ENCODE results near the gene CERK.

The CERK gene

DNA sequence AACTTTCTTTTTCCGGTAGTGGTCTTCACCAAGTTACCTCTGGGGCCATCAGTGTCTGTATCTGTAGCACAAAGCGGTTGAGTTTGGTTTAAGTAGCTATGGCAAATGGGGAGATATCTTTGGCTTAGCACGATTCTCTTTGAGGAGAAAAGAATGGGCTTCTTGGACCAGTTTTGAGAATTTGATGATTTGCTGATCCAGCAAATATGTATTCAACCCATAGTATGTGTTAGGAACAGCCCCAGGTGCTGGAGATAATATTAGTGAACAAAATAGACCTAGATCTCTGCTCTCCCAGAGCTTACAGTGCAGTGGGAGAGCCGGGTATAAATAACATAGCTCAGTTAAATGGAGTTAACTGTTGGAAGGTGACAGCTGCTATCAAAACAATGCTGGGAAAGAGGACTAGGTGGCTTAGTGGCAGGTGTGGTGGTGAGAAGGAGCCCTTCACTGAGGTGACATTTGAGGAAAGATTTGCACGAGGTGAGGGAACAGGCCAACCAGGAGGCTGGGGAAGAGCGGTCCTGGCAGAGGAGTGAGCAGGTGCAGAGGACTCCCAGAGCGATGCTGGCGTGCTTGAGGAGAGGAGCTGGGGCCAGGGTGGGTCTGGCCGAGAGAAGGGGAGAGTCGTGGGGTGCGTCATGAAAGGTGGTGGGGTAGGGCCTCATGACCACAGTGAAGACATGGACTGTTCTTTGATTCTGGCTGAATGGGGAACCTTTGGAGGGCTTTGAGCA lies 29.4 kb upstream of the CERK start:
- ChIA-PET POLR2A (interaction anchor here (0.7 kb wide), 1 partner anchor 9 kb away, joined by 3 read pairs; no protein-coding TSS in a partner anchor), CTCF (interaction anchor here (0.9 to 10.2 kb wide), 3 partner anchors 7 to 36 kb away, joined by 3 to 121 read pairs (median 21); partner anchors contain the start of gene TBC1D22A)
- TF ChIP-seq, protein P1, sequence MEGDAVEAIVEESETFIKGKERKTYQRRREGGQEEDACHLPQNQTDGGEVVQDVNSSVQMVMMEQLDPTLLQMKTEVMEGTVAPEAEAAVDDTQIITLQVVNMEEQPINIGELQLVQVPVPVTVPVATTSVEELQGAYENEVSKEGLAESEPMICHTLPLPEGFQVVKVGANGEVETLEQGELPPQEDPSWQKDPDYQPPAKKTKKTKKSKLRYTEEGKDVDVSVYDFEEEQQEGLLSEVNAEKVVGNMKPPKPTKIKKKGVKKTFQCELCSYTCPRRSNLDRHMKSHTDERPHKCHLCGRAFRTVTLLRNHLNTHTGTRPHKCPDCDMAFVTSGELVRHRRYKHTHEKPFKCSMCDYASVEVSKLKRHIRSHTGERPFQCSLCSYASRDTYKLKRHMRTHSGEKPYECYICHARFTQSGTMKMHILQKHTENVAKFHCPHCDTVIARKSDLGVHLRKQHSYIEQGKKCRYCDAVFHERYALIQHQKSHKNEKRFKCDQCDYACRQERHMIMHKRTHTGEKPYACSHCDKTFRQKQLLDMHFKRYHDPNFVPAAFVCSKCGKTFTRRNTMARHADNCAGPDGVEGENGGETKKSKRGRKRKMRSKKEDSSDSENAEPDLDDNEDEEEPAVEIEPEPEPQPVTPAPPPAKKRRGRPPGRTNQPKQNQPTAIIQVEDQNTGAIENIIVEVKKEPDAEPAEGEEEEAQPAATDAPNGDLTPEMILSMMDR (IDR thresholded peaks at IDR 0.05; ENCODE audit: control extremely low read depth, extremely low read depth, low read depth, missing control alignments) = no peak
- DNase-seq (ENCODE audit: extremely low spot score) = no peak

DNA sequence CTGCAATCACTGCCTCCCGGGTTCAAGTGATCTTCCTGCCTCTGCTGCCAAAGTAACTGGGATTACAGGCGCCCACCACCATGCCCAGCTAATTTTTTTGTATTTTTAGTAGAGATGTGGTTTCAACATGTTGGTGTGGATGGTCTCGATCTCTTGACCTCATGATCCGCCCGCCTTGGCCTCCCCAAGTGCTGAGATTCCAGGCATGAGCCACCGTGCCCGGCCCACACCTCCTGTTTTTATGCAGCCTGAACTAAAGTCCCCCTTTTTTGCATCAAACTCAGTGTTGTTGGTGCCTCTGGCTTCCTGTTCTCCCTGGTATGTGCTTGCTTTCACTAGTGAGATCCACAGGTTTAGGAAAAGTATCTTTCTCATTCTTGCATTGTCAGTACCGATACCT lies 28.6 kb upstream of the CERK start:
- ChIA-PET CTCF (interaction anchor here (3.4 to 10.2 kb wide), 2 partner anchors 6 to 37 kb away, joined by 21 to 121 read pairs; partner anchors contain the start of gene TBC1D22A), POLR2A (interaction anchor here (0.7 kb wide), 1 partner anchor 55 kb away, joined by 7 read pairs; no protein-coding TSS in a partner anchor)
- TF ChIP-seq, protein P1 (IDR thresholded peaks at IDR 0.05; ENCODE audit: control extremely low read depth, extremely low read depth, low read depth, missing control alignments) = no peak
- no peak for DNase-seq (ENCODE audit: extremely low spot score)

DNA sequence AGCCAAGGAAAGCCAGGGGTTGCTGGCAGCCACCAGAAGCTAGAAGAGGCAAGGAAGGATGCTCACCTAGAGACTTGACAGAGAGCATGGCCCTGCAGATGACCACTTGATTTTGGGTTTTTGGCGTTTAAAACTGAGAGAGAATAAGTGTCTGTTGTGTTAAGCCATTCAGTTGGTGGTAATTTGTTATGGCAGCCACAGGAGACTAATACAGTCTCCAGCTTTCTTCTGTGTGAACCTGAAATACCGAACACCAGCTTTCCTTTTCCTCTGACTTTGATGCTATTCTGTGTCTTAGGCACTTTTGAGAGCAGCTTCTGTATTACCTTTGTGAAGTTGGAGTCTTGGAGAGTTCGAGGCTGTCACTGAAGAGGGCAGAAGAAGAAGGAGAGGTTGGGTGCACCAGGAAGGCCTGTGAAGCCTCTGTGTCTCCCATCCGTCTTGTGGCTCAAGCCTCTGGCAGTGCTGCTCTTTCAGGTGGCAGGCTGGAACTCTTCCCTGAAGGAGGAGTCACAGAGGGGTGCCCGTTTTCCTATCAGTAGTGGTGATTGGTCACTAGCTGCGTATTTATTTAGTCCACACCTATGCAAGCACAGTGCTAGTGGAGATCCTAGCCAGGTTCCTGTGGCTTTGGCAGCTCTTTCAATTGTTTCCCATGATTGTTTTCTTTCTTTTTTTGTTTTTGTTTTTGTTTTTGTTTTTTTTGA lies 26.9 kb upstream of the CERK start:
- TF ChIP-seq, protein P1 (IDR thresholded peaks at IDR 0.05; ENCODE audit: control extremely low read depth, extremely low read depth, low read depth, missing control alignments) = no peak
- no peak for DNase-seq (ENCODE audit: extremely low spot score)
- CTCF ChIA-PET = interaction anchor here (1.1 to 10.0 kb wide), 3 partner anchors 7 to 38 kb away, joined by 3 to 121 read pairs (median 5); no protein-coding TSS in a partner anchor
- POLR2A ChIA-PET = no interaction called here

DNA sequence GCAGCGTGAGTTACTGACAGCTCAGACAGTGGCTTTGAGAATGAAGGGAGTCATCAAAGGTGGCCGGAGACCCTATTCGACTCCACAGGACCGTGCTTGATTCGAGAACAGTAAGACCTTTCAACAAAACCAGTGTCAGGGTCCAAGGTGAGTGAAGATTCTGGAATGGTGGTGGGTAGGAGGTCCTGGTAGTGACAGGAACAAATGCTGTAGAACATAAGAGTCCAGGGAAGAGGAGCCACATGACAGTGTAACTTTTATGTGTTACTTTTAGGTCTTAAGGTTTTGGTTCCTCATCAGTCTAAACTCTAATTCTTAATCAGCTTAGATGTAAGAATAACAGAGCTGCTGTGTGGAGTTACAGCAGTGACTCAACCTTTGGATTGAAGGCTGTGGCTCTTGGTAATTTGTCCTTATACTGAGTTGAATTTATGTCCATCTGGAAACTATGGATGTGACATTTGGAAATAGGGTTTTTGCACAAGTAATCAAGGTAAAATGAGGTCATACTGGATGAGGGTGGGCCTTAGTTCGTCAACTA lies 26.2 kb upstream of the CERK start:
- ChIA-PET POLR2A (interaction anchor here (4.0 kb wide), 1 partner anchor 10 kb away, joined by 39 read pairs; no protein-coding TSS in a partner anchor), CTCF (interaction anchor here (0.9 to 10.0 kb wide), 4 partner anchors 8 to 201 kb away, joined by 3 to 138 read pairs (median 63); no protein-coding TSS in a partner anchor)
- TF ChIP-seq, protein P1 (IDR thresholded peaks at IDR 0.05; ENCODE audit: control extremely low read depth, extremely low read depth, low read depth, missing control alignments) = no peak
- no peak for DNase-seq (ENCODE audit: extremely low spot score)

DNA sequence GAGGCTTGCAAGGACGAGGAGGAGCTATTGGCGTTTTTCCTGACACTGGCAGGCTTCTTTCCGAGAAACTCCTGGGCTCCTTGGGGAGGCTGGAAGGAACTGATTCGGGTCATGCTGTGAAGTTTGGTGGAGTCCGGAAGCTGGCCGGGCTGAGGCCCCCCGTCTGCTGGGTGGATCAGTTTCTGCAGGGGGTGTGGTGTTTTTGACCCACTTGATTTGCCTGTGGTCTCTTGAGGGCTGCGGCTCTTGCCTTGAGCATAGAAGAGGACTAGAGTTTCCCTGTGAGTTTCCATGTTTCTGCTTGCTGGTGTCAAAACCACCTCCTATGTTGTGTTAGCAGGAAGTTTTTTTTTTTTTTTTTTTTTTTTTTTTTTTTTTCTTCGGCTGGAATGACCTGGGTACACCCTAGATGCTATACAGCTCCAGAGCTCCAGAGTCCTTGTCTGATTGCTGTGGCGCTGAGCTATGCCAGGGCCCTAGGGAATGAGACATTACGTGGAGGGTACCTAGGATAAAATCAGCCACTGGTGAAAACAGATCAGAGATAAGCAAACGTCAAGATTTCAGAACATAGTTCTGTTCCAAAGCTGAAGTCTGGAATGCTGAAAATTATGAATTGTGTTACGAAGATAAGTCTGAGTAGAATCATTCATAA lies 25.1 kb upstream of the CERK start:
- ChIA-PET CTCF (interaction anchor here (0.9 to 10.0 kb wide), 6 partner anchors 9 to 200 kb away, joined by 3 to 138 read pairs (median 6); no protein-coding TSS in a partner anchor), POLR2A (interaction anchor here (0.7 to 4.0 kb wide), 9 partner anchors 8 to 1599 kb away, joined by 3 to 39 read pairs (median 5); partner anchors contain the start of gene NUP50)
- peak; percentile 85 for DNase-seq (ENCODE audit: extremely low spot score)
- TF ChIP-seq, protein P1 (IDR thresholded peaks at IDR 0.05; ENCODE audit: control extremely low read depth, extremely low read depth, low read depth, missing control alignments) = no peak
